Kidney tubule cell (primary cell): ENCODE measurements around the gene LEF1.

ENCODE experiments used
- DNase-seq: peaks from one replicate; pipeline ENCODE4 v3.0.0-alpha.2; 2018; ENCODE audit warnings: low spot score

LEF1 gene

DNA sequence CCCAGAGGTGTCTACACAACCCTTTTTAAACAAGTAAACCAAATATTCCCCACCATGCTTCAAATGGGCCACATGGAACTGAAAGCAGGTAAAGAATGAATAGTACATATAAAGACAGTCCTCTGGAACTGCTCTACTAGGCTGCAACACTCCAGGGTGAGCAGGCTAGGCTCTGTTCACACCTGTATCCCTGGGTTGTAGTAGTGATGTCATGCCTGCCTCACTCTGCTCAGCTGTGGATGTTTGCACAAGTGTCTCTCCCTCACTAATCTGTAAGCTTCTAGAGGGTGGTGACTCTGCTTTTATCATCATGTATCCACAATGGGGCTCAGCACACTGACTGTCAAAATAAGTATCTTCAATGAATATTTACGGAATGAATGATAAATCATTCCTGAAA lies 20.4 kb downstream of the LEF1 start:
- DNase-seq: no peak

DNA sequence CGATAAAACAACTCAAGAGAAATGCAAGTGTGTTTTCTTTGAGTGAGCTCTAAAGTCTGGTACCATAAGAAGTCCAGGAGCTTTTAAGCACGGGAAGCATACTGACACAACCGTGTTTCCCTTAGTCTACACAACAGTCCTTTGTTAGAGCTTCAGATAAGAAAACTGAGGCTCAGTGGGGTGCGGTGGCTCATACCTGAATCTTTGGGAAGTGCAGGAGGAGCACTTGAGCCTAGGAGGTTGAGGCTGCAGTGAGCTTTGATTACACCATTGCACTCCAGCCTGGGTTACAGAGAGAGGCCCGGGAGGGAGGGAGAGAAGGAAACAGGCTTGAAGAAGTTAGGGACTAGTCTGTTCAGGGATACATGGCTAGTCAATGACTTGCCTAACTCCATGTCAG lies 21.9 kb downstream of the LEF1 start:
- no peak for DNase-seq

DNA sequence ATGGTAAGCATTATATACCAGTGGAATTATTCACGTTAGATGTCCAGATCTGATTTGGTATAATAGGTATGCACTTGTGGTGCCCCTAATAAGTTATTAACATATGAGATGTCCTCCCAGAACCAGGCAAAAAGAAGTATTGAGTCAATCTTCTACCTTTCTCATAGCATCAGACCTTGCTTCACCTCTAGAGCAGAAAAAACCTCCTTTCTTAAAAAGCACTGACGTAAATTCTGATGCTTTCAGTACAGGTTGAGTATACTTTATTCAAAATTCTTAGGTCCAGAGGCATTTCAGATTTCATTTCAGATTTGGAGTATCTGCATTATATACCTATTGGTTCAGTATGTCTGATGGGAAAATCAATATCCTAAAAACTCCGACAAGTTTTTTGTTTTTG lies 22.4 kb downstream of the LEF1 start:
- no peak for DNase-seq

DNA sequence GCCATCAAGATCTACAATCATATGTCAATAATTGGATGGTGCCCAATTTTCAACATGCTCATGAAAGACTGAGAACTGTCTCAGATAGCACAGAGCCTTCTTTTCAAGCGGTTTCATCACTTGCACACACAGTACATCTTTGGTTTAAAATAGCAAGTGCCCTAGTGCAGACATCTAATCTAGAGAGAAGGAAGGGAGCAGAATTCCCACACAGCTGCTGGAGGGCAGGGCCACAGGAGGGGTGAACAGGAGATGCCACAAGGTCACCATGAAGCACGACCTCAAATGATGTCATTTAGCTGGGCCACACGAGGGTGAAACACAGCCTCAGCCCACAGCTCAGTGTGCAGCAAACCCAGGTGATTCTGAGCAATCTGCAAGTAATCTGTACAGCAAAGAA lies 24.3 kb downstream of the LEF1 start:
- DNase-seq: no peak

DNA sequence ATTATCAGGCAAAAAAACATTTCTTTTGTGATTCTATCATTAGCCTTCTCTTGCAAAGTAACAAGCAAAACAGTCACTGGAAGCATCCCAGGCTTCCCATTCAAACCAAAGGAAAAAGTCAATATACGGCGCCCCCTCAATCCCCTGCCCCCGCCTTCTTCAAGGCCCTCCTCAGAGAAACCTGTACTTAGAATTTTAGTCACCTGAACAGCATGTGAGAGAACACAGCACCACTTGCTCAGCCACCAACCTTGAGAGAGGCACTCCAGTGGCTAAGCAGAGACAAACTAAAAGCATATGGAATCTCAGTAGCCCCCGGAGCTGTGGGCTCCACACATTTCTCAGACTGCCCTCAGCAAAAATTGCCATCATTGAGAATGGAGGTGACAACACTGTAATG lies 25.2 kb downstream of the LEF1 start:
- no peak for DNase-seq

DNA sequence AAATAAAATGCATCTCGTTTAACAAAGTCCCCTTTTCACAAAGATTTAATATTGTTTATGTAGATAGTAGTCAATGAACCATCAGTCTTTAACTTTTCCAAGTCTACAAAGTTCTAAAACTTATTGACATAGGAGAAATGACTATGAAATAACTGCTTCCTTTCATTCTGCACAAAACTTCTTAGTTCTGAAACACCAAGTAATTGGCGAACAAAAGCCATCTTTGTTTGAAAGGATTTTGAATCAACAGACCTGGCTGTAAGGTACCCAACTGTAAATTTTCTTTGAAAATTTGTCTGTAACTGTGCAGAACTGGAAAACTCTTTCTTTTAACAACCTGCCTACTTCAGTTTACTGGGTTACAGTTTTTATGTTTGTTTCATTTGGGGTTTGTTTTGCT lies 25.9 kb downstream of the LEF1 start:
- no peak for DNase-seq

DNA sequence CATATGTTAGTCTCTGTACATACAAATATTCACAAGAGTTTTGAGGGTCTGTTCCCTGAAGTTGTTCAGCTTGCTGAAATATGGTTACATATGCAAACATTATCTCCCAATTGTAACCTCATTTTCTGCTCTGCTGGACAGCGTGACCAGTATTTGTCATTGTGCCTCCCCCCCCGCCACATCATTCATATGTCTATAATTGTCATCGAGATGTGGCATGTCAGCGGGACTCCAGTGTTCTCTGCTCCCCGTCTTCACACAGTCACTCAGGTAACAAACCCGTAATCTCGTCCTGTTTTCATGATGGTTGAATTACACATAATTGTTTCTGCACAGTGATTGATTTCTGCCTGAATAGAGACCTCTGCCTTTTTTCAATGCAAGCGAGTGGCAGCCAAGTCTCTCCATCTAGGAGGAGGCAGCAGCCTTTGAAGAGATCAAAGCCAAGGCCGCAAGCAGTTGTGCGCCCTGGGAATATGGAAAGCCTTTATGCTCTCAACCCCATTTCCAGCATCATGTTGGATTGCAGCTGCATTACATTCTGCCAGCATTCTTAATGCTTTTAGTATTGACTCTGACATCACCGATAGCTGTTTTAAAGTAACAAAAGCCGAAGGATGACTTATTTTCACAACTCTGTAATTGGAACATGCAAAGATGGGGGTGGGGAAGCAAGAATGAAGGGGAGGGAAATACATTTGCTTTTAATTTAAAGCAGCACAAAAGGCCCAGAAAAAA lies 27.4 kb downstream of the LEF1 start:
- no peak for DNase-seq

DNA sequence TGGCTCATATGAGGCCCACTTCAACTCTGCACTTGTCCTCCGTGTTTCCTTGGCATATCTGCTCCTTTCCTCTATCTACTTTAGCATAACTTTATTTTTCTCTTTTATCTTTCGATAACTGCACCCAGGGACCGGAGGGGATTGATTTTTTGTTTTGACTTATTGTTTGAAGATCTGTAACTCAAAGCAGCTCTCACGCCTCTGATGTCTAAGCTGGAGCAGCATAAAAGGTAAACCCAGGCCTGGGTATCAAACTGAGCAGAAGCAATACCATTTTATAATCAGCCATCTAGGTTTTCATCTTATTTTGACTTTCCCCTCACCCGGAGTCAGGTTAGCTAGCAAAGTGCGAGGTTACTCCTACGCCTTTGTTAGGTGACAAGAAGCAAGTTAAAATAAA lies 28.4 kb downstream of the LEF1 start:
- no peak for DNase-seq

DNA sequence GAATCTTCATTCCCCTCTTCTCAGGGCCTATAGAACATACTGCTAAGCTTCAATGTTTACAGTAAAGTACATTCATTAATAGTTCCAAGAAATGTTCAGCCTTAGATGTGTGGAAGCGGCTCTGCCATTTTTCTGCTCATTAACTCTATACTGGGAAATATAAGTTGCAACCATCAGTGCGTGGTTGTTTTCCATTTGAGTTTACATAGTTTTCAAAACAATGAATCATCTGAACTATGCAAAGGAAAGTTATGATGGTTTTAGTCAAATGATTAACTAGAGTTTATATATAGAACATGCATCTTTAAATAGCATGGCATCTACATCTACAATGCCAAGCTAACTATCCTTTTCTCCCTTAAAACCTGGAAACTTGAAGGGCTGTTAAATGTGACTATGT lies 29.6 kb downstream of the LEF1 start:
- DNase-seq: no peak

DNA sequence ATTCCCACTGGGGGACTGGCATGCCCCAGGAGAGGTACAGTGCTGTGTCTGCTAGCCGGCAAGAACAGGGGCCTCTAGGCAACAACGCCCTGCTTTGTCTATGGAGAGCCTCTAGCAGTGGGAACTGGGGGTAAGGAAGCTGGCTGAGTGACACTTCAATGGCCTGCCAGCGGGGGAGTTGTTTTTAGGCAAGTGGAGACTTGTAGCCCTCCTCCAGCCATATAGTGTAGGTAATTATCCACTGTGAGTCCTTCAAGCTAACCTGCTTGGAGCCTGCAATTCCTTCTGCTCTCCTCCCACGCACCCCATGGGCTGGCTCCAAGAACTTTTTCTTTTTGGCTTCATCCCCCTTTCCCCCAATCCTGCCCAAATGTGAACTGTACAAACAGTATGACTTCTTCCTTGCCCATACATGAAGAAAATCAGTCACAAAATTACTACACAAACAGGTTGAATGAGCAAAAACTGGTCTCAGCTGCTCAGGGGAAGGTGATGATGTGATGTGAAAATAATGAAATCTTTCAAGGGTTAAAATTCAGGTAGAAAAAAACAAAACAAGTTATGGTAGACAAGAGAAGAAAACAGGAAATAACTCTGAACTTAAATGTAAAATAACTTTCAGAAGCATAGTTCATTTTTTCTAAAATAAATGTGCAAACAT lies 33.1 kb downstream of the LEF1 start:
- DNase-seq: no peak

DNA sequence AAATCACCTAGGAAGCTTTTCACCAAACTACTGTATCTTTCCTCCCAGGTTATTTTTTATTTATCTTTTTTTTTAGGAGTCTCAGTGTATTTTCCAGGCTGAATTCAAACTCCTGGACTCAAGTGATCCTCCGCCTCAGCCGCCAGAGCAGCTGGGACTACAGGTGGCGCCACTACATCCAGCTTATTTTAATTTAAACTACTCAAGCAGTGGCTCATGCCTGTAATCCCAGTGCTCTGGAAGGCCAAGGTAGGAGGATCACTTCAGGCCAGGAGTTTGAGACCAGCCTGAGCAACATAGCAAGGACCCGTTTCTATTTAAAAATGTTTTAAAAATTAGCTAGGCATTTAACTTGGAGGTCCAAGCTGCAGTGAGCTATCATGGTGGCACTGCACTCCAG lies 37.8 kb downstream of the LEF1 start:
- DNase-seq: no peak

DNA sequence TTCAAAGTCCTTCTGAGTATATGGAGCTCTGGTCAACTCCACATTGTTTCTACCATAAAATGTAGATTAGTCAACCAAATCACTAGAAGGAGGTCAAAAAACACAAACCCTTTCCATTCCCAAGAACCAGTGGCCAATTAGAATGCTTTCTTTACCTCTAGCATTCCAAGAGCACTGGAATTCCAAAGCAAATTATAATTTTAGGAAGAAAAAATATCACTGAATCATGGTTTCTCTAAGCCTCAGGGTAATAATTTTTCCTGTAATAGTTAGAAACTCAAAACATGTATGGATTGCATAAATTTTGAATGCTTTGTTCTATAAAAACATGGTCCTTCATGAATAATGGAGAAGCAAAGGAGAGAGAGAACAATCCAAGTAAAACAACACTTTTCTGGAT lies 39.5 kb downstream of the LEF1 start:
- no peak for DNase-seq

DNA sequence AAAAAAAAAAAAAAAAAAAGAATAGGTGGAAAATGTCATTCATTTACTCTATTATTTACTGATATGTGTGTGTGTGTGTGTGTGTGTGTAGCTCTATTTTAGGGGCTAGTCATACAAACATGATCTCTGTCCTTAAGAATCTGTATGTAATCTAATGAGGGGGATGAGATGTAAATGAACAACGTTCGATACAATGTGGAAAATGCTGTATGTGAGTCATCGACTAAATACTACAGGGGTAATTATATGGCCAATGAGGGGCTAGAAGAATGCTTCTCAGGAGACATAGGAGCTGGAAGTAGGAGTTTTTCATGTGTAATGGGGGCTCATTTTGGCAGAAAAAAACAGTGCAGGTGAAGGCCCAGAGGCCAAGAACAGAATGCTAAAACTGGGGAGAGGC lies 41.9 kb downstream of the LEF1 start:
- DNase-seq: no peak

DNA sequence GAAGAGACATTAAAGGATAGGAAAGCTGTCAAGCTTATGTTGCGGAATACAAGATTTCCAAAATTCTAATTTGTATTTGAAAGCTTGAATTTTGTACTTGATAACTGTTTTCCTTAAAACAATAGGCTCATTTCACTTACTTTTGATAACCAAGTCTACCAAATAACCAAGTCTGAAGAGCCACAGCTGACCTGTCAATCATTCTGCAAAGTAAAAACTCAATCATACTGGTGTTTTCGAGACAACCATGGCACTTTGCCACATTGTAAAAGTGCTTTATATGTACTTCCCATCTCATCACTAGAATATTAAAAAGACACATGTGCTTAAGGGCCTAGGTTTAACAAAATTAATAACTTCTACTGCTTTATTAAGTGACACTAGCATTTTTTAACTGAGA lies 47.9 kb downstream of the LEF1 start:
- DNase-seq: no peak

DNA sequence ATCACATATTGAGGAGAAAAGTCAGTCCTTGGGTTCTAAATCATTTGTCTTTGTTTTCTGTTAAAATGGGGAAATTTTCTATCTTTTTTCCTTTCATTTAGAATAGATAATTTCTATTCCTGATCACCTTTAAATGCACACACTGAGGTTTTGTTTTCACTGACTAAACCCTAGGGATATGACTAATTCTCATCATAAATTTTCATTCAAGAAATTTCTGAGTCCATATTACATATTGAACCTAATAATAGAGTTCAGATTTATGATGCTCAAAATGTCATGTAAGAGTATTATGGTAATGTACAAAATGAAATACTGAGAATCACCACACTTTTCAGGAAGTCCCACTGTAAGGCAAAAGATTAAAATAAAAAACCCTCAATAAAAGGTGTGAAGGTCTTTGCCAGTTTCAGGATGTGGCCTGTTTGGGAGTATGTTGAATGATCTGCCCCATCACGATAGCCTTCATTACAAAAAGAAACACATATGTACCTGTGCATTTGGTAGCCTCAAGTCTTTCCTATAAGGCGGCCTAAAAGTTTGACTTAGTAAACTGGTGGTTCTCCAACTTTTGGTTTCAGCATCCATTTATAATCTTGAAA lies 49.4 kb downstream of the LEF1 start:
- no peak for DNase-seq

DNA sequence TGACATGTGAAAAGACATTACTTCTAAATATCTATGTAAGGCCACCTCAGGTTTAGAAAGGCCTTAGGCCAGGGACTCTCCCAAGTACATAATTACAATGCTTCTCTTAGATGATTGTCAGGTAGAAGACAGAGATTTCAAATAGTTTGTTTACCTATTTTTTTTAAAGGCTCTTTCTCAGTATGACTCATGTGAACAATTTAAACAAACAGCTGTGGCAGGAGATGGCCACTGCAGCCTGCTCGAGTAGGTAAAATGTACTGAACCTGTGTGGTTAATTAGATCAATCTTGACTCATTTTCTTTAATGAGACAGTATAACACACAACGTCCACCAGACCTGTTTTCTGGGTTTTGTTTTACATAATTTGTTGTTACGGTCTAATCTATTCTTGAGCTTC lies 50.2 kb downstream of the LEF1 start:
- DNase-seq: peak; percentile 24

DNA sequence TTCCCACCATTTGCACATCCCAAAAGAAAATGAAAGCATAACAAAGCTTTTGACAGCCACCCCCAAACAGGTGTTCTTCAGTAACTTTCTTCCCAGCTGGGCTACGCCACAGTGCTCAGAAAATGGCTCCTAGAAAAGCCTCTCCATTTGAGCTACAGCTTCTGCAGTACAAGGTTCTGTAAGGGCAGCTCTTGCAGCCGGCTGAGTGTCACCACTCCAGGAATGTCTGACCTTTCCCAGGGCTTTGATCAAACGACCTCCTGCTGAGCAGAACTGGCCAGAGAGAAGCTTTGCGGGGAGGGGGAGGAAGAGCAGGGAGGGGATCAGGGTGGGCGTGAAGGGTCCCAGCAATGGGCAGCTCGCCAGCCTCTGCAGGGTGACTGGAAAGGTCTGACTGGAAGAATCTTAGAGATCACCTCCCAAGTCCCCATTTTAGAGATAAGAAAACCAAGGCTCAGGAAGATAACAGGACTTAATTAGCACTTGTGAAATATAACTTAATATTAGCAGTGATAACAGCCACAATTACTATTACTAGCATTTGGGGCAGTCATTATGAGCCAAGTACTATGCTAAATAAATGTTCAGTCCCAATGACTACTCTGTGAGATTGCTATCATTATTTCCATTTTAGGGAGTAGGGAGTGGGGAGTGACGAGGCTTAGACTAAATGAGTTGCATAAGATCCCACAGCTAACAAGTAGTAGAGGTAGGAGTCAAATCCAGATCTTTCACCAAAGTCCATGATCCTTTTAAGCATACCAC lies 51.1 kb downstream of the LEF1 start:
- DNase-seq: peak; percentile 15

DNA sequence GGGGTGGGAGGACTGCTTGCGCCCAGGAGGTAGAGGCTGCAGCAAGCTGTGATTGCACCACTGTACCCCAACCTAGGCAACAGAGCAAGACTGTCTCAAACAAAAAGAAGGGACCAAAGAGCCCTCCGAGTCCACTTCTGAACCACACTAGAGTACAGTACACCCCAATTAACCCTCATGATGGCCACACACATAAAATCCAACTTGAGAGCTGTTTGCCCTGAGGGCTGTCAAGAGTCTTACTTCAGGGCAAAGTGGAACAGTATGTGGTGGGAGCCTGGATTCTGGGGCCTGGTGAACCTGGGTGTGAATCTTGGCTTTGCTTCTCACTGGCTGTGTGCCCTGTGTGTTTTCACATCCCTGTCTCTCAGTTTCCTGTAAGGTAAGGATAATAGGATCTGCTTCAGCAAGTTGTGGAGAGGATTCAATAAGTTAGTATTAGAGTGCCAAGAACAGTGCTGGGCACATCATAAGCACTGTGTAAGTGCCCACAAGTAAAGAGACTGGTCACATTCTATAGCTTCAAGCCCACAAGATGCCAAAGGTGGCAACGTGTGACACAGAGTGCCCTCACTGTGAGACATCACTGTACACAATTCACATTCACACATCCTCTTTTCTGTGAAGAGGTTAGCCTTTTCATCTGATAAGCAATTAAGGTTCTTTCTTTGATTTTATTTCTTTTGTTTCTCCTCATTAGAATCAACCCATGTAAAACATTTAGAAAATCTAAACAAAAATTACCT lies 52.1 kb downstream of the LEF1 start:
- no peak for DNase-seq

DNA sequence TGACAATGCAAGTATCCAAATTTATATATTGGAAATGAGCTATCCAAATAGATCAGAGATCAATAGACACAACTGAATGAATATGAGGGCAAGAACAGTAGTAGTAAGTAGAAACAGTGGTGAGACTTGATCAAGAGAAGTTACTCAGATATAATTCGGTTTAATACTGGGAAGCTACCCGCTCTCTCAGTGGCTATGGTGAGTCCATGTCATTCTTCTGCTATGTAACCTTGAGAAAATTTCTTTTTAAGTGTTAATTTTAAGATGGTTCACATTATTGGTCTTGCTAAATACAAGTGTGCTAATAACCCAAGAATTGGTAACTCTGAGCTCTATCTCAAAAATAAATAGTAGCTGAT lies 53.6 kb downstream of the LEF1 start:
- no peak for DNase-seq

DNA sequence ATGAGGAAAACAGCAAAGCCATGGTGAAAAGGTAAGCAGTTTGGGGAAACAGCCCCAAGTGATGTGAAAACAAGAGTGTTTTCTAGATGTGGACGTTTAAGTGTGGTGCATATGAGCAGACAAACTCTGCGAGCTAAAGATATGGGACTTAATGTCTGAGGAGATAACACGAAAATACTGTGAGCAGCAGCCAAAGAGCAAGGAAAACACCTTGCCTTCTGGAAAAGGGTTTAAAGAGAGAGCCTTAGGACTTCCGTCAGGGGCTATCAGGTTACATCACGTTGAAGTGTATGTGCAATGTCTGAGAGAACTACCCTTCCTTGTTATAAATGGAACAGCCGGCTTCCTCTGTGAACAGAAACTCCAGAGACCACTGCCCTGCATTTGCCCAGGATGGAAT lies 54.2 kb downstream of the LEF1 start:
- no peak for DNase-seq

DNA sequence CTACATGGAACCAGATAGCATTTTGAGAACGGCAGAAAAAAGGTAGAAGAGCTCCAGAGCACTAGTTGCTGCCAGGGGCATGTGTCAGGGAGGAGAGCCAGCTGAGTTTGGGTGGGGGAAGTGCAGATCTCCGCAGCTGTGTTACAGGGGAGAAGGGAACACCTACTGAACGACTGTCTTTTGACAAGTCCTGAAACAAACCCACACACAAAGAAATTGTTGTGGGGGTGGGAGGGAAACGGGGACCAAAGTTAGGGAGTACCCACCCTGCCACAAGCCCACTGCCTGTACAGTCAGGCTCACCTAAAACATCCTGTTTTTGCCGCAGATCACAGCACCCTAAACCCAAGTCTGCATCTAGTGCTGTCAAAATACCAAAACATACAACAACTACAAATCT lies 55.5 kb downstream of the LEF1 start:
- no peak for DNase-seq

DNA sequence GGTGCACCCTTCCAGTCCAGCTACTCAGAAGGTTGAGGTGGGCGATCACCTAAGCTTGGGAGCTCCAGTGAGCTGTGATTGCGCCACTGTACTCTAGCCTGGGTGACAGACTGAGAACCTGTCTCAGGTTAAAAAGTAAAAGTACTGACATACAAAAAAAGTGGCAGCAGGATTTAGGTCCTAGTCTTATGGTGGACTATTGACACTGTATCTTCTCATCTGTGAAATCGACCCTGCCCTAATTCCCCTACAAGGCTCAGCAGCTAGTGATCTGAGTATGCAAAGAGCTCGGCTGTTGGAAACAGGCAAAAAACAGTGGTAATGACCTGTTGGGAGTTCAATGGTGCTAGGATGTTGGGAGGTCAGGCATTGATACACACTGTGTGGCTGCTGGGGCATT lies 57.0 kb downstream of the LEF1 start:
- DNase-seq: no peak
